Measurements from ENCODE around the gene KLK13. TPM values are rescaled to one million over a fixed set of nuclear protein-coding genes. Genes with fewer than 3 reads are reported as not detected.

The KLK13 gene
- total and polyA plus RNA-seq, 2 of the 8 experiments (the other 6 are each of a cell fraction or from before 2014, with no cell fraction given), result 4.2 to 4.5 TPM

- Histone ChIP-seq H2BK5ac (ENCODE audit: low read depth, low read length) (no peak overlapping the region), H3K4me2 (ENCODE audit: insufficient read depth in 1 of 2, low read depth in 2 of 2, low read length in 2 of 2) (no peak overlapping the region), H3K18ac (ENCODE audit: extremely low read depth, low read length) (no peak overlapping the region), H3K27ac (ENCODE audit: low read depth, low read length) (no peak overlapping the region), H3K79me2 (ENCODE audit: control insufficient read depth in 1 of 2, insufficient read depth in 2 of 2, low read length in 2 of 2) (no peaks in the 10 kb centered on the region), H2BK120ac (replicated peaks; ENCODE audit: low read depth, low read length) (no peak overlapping the region), H2AK5ac (ENCODE audit: low read depth, low read length) (no peak overlapping the region), H4K8ac (ENCODE audit: extremely low read depth, insufficient read depth, low read length) (no peak overlapping the region; the same call in 1 of the 2 replicates), H3K4ac (replicated peaks; ENCODE audit: insufficient read length, low read depth, low read length) (no peak overlapping the region), H4K5ac (ENCODE audit: insufficient read length, low read depth, low read length) (no peak overlapping the region), H2BK20ac (ENCODE audit: low read length) (no peak overlapping the region), H3K4me1 (replicated peaks in 1 of 4; ENCODE audit: control insufficient read depth in 3 of 4, insufficient read depth in 4 of 4, low read length in 3 of 4) (peaks cover 0 to 4% (median 2%) of the 10 kb centered on the region in 4 experiments; a peak in 2 of 7 replicates), H3K9me3 (ENCODE audit: insufficient read depth in 2 of 2, low read depth in 1 of 2, low read length in 1 of 2) (no peaks in the 10 kb centered on the region), H4K20me1 (replicated peaks in 1 of 2; ENCODE audit: control insufficient read depth in 1 of 2, insufficient read depth in 2 of 2, low read length in 2 of 2) (no peaks in the 10 kb centered on the region), H3K23ac (ENCODE audit: insufficient read length) (no peak overlapping the region), H2AFZ (ENCODE audit: low read length) (no peak overlapping the region), H3K9ac (replicated peaks in 1 of 4; ENCODE audit: extremely low read depth in 1 of 4, low read depth in 3 of 4, low read length in 3 of 4) (no peak overlapping the region), H3K4me3 (ENCODE audit: extremely low read depth in 1 of 4, insufficient read depth in 2 of 4, low read depth in 3 of 4, low read length in 4 of 4) (no peak overlapping the region), H3K14ac (ENCODE audit: insufficient read length) (no peak overlapping the region), H2BK15ac (ENCODE audit: low read length) (no peak overlapping the region), H3K79me1 (ENCODE audit: low read depth, low read length) (no peaks in the 10 kb centered on the region), H3K36me3 (ENCODE audit: control insufficient read depth in 2 of 4, insufficient read depth in 4 of 4, low read length in 3 of 4) (no peaks in the 10 kb centered on the region), H3K56ac (replicated peaks; ENCODE audit: insufficient read length, low read depth, low read length) (no peak overlapping the region), H4K91ac (replicated peaks; ENCODE audit: insufficient read length, low read length) (no peak overlapping the region), H3K23me2 (ENCODE audit: low read depth, low read length) (no peaks in the 10 kb centered on the region), H2BK12ac (ENCODE audit: low read depth, low read length) (no peak overlapping the region), H3K27me3 (replicated peaks in 1 of 4; ENCODE audit: control insufficient read depth in 3 of 4, extremely low read depth in 1 of 4, insufficient read depth in 3 of 4, low read length in 3 of 4) (no peaks in the 10 kb centered on the region)
- TF ChIP-seq RAD21 (IDR thresholded peaks at IDR 0.05 in 1 of 2, conservative IDR thresholded peaks at IDR 0.05 in 1 of 2; ENCODE audit: low read depth in 2 of 2, low read length in 2 of 2), result no peak
- TF ChIP-seq TAF7 (optimal IDR thresholded peaks at IDR 0.05; ENCODE audit: borderline replicate concordance, low read depth, low read length), result no peak
- TF ChIP-seq CBX8 (IDR thresholded peaks at IDR 0.05; ENCODE audit: borderline replicate concordance, low read depth, low read length), result no peak
- no peak for TF ChIP-seq CREB1 (IDR thresholded peaks at IDR 0.05)
- TF ChIP-seq BCL11A (IDR thresholded peaks at IDR 0.05; ENCODE audit: low read depth in 2 of 2, low read length in 2 of 2), result no peak
- no peak for TF ChIP-seq USF2 (IDR thresholded peaks at IDR 0.05; ENCODE audit: low read length)
- TF ChIP-seq FOSL1 (IDR thresholded peaks at IDR 0.05; ENCODE audit: insufficient read depth, low read depth, low read length), result no peak
- TF ChIP-seq RXRA (IDR thresholded peaks at IDR 0.05; ENCODE audit: insufficient read depth, low read depth, low read length), result no peak
- TF ChIP-seq SRF (IDR thresholded peaks at IDR 0.05; ENCODE audit: low read depth, low read length), result no peak
- no peak for TF ChIP-seq MAX (IDR thresholded peaks at IDR 0.05)
- DNase-seq (ENCODE audit: low read depth in 1 of 2, low spot score in 2 of 2) (no peak), FAIRE-seq (no peak)
- CTCF ChIA-PET (ENCODE audit: partially characterized antibody), result interaction anchor here (4.6 kb wide), 1 partner anchor 11 kb away, joined by 21 read pairs; no protein-coding TSS in a partner anchor
- 88% methylated on average over 7 of the region's 7 CpGs; no CpG with 5 or more reads in 1 of the 2 experiments for WGBS, 2 experiments (ENCODE audit: extremely low coverage in 1 of 2, insufficient coverage in 1 of 2, insufficient read length in 1 of 2, insufficient replicate concordance in 2 of 2, low coverage in 1 of 2, low lambda C conversion rate in 2 of 2, missing lambda C conversion rate in 1 of 2)
- POLR2A ChIA-PET (ENCODE audit: partially characterized antibody), result no interaction called here
Observed at GRCh38 chr19:51084505-51084904, 19.6 kb upstream of the KLK13 start.
